HG03108 (cell line): ENCODE data around the gene CTNNA2.

Experiments used
- ATAC-seq: cut with Tn5 transposase; IDR thresholded peaks from one replicate; pipeline ENCODE4 v1.9.1; 2021; ENCODE audit warnings: moderate library complexity; ENCODE audit not compliant: unreplicated experiment

The CTNNA2 gene

GRCh38 chr2:80348953-80349352, 836.1 kb downstream of the CTNNA2 start:
- no peak for ATAC-seq

DNA sequence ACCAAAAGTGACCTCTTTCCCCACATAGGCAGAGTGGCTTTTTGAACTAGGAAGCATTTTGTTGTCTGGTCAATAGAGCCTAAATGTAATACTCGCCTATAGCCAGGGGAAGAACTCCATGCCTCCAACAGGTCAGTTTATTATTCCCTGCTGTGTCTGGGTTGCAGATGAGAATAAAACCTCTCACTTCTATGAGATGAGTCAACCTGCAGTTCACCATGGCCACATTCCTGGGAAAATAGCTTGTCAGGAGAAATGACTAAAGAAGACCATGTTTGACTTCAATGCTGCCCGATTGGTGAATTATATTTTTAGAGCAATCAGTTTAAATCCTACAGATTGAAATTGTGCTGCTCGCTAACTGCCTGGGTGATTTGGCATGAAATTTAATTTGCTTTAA, 838.4 kb downstream of the CTNNA2 start:
- no peak for ATAC-seq

DNA sequence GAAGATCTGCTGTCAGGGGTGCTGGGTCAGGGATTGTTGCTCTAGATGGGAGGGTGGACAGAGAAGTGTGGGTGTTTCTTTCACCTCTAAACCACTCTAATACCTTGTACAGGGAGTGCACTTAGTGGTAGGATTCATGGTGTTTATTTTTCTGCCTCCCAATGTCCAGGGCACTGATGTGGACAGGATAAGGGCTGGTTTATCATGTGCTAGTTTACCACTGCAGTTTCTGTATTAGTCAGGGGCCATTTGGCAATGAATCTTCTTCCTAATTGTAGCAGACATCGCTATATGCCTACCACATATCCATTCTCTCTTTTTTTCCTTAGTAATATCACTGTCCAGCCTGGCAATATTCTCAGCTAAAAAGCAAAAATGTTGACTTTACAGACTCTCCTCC, 842.0 kb downstream of the CTNNA2 start:
- no peak for ATAC-seq

DNA sequence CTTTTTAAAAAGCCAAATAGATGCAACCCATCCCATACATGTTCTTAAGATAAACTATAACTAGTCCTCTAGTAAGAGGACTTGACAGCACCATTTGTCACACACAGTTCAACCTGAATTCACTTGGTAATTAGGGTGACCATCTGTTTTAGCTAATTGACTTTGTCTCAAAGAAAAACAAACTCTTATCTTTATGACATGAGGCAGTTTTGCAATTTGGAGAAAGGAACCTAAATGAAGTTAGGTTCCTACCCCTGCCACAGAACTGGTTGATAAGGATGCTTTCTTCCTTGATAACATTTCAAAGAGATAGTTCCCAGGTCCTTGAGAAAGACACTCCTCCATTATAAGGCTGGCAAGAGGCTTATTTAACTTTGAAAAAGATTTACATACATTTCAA, 849.1 kb downstream of the CTNNA2 start:
- ATAC-seq: no peak

- no peak for ATAC-seq
These were observed 850.5 kb downstream of the CTNNA2 start for GRCh38 chr2:80363330-80363729.

GRCh38 chr2:80363791-80364349, 851.0 kb downstream of the CTNNA2 start:
- ATAC-seq: no peak

GRCh38 chr2:80364524-80365212, 851.8 kb downstream of the CTNNA2 start:
- no peak for ATAC-seq

- ATAC-seq: no peak
These were observed 852.9 kb downstream of the CTNNA2 start for GRCh38 chr2:80365762-80366161.

- ATAC-seq: no peak
These were observed 857.6 kb downstream of the CTNNA2 start for GRCh38 chr2:80370375-80371009.

DNA sequence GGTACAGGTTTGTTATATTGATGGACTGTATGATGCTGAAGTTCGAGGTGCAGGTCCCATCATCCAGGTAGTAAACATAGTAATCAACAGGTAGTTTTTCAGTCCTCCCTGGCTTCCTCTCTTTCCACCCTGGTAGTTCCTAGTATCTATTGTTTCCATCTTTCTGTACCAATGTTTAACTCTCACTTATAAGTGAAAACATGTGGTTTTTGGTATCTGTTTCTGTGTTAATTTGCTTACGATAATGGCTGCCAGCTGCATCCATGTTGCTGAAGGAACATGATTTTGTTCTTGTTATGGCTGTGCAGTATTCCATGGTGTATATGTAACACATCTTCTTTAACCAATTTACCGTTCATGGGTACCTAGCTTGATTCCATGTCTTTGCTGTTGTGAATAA, 861.3 kb downstream of the CTNNA2 start:
- ATAC-seq: no peak

DNA sequence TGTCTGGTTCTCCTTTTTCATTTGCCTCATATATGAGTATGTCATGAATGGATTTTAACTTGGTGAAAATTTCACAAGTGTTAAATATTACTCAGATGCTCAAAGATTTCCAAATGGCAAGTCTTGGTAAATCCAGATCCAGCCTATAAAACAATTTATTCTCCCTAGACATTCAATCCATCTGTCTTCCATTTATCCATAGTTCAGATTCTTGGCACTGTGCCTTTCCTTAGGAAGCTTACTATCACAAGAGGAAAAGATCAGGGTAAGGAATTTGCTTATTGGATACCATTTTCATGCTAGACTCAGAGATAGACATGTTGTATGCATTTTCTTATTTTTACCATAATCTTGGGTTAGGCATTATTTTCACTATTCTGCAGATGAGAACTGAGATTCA, 864.2 kb downstream of the CTNNA2 start:
- ATAC-seq: no peak

DNA sequence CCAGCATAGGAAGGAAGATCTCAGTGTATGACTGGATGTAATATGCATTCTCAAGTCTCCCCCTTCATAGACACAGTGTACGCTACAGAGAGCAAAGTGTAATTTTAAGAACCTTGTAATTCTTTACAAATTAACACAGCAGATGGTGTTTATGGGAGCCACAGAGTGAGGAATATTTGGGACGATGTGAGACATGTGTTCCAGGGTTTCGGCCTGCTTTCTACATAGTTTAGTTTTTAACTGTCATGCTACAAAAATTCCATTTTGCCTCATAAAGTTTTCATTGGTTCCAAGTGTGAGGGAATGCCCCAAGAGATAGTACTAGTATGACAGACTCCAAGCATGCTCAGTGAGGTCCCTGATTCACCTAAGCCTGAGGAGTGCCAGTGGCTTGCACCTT, 867.9 kb downstream of the CTNNA2 start:
- no peak for ATAC-seq

DNA sequence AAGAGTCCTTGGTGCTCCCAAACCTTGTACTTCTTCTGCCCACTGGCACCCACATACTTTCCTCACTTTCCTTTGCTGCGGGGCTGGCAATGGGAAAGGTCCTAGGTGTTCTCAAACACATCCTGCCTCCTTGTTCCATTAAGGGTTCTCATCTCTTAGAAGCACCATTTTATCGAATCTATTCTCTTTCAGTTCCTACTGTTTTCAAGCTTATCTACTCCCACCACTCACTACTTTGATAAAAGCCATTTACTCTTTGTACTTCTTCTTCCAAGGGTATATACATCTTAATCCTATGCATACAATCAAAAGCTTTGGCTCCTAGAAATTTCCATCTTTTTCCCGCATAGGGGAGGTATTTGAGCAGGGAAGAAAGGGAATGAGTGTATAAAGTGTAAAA, 868.8 kb downstream of the CTNNA2 start:
- no peak for ATAC-seq

GRCh38 chr2:80392441-80392840, 879.6 kb downstream of the CTNNA2 start:
- no peak for ATAC-seq

GRCh38 chr2:80393991-80394390, 881.1 kb downstream of the CTNNA2 start:
- ATAC-seq: no peak

DNA sequence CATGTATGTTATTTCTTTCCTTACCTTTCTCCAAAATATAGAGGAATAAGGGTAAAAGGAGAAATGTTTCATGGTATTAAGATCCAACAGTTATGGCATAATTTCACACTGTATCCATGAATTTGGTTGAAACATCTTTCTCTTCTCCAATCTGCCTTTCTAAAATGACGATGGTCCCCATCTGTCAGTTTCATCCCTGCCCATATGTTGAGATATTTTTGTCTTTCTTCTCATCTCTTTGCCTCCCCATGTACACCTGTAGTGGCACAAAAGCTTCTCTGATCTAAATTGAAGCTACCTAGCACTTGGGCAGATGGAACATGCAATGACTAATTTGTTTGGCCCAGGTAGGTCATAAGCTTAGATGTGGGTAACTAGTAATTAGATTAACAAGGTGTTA, 882.4 kb downstream of the CTNNA2 start:
- no peak for ATAC-seq

- no peak for ATAC-seq
These were observed 883.4 kb downstream of the CTNNA2 start for GRCh38 chr2:80396276-80396675.

DNA sequence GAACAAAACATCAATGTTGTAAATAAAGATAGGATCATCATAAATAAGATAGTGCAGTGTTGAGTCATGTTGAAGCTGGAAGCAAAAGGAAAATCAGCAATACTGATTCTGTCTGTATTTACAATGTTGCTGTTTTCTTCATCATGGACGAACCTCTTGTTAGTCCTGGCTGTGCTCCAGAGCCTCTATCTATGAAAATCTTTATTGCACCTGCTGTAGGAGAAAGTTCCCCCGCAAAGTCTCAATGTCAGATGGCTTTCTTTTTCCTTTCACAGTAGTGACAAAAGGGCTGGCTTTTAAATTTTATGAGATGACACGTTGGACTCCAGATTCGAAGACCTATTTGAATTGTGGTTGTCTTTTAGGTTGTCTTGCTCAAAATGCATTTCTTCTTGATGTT, 890.2 kb downstream of the CTNNA2 start:
- no peak for ATAC-seq

- no peak for ATAC-seq
These were observed 894.5 kb downstream of the CTNNA2 start for GRCh38 chr2:80407377-80407776.

DNA sequence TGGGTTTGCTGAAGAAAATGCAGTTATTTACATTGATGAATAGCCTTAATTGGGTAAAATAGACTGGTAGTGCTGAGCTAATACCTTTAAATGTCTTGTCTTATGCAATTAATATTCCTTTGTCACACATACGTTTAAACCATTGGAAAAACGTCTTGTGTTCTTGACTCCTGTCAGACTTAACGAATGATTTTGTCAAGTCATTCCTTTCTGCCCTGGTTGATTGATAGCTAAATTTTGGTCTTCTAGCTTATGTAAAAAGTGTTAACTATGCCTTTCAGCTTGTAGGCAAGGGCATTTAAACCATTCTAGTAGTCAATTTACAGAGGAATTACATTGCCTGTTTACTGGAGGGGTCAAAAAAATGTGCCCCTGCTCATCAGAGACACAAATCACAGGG, 897.5 kb downstream of the CTNNA2 start:
- no peak for ATAC-seq

DNA sequence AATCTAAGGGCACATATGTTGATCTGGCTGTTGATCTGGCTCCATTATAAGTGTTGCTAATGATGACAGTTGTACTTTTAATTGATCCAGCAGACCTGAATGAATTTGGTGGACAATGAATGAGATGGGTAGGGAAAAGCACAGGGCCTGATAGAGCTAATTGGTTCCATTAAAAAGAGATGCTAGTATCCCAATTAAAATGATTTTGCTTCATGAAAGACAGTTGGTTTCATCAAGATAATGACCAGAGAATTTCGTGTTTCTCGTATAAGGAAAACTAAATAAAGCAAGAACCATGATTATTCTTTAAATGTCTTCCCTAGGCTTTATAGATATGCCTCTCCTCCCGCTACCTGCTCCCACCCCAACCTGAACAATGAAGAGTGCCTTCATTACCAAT, 900.3 kb downstream of the CTNNA2 start:
- ATAC-seq: no peak

GRCh38 chr2:80417737-80418136, 904.9 kb downstream of the CTNNA2 start:
- no peak for ATAC-seq
